Activated naive CD4-positive, alpha-beta T cell treated with anti-CD3 and anti-CD28 coated beads, Interleukin-2, amount 50 U/mL, for 16 hours (primary cell): ENCODE data around the gene TMEM175.

Experiments
- DNase-seq: peaks from one replicate; pipeline ENCODE4 v3.0.0-alpha.2; 2020

Gene TMEM175

GRCh38 chr4:960636-961350 lies 28.5 kb downstream of the TMEM175 start:
- no peak for DNase-seq

DNA sequence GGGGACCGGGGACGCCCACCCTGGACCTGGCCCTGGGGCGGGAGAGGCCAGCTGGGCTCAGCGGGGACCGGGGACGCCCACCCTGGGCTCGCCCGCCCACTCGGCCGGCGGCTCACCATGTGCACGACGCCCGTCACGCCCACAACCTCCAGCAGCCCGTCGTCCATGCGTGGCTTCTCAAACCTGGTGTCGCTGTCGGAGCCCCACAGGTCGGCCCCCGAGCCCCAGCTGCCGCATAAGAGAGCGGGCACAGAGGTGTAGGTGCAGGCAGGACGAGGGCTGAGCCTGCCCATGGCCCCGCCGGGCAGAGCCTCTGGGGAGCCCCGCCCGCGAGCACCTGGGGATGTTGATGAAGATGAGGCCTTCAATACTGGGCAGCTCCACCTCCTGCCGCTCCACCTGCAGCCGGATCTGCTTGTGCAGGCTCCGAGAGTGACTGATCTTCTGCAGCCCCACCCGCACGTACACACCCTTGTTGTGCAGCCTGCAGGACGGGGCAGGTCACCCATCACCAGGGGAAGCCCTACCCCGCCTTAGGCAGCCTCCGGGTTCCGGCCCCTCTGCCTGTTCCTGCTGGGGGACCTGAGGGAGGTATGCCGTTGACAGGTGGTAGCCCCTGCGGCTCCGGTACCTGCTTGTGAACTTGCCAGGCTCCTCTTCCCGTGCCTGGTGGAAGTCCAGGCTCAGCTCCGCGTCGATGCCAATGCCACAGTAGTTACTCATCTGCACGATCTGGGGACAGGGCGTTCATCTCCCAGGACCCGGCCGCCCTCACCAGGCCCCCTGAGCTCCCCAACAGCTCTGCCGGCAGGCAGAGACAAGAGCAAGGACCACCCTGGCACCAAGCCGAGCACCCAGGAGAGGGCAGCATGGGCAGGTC lies 29.3 kb downstream of the TMEM175 start:
- no peak for DNase-seq

GRCh38 chr4:962231-963208 lies 30.3 kb downstream of the TMEM175 start:
- DNase-seq = no peak

- DNase-seq = no peak
Measured at GRCh38 chr4:963276-964225, 31.3 kb downstream of the TMEM175 start.

GRCh38 chr4:964346-965025 lies 32.2 kb downstream of the TMEM175 start:
- DNase-seq = no peak

DNA sequence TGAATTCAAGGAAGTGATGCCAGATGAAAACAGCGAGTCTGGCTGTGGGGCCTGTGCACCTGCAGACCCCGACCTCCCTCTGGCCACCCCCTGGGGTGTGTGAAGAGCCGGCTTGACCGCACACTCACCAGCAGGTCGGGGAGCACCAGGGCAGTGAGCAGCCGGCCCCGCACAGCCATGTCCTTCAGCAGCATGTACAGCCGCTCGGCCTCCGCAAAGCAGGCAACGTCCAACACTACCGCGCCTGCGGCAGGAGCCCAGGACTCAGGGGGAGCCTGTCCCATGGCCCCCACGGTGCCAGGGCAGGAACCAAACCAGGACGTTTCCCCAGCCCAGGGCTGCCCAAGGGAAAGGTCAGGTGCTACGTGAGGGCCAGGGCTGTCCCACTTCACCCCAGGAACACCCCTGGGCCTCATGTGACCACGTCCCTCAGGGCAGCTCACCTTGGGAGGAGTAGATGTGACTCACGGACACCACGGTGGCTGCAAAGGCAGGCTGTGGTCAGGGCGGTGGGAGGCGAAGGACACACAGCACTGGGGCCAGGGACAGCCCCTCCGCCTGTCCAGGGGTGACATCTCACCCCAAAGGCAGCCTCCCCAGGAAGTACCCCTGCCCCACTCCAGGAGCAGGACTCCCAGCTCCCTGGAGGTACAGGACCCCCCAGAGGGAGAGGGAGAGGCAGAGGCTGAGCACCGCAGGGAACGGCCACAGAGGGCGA lies 32.9 kb downstream of the TMEM175 start:
- no peak for DNase-seq

GRCh38 chr4:965766-966134 lies 33.5 kb downstream of the TMEM175 start:
- DNase-seq = no peak

DNA sequence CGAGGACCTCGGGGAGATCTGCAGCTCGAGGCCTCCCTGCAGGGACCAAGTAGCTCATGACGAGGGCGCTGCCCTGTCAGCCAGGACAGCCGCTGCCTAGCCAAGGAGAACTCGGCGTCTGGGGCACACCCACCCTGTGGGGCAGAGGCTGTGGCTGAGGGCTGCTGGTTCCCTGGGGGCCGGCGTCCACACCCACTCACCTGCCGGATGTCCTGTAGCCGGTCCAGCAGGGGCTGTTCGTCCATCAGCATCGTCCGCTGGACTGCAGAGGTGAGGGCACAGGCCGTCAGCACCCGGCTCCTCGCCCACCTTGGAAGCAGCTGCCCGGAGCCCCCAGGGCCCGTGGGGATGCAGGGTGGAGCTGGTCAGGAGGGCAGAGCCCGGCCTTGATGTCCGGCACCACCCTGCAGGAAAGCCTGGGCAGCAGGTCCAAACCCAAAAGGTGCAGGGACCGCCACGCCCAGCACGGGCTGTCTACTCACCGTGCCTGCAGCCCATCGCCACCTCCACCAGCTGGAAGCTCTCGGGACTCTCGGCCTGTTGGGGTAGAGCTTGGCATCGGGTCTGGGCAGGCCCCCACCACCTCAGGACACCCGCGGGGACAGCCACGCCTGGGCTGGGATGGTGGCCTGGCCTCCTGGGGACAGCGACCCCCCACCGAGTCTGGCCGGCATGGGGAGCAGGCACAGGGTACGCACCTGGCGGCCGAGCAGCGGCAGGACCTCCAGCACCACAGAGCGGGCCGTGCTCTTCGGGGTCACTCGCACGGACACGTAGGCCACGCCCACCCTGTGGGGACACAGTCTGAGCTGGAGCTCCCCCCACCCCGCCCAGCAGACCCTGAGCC lies 34.2 kb downstream of the TMEM175 start:
- DNase-seq = no peak

- no peak for DNase-seq
Measured at GRCh38 chr4:967113-968104, 35.1 kb downstream of the TMEM175 start.

- no peak for DNase-seq
Measured at GRCh38 chr4:968221-968620, 36.0 kb downstream of the TMEM175 start.

DNA sequence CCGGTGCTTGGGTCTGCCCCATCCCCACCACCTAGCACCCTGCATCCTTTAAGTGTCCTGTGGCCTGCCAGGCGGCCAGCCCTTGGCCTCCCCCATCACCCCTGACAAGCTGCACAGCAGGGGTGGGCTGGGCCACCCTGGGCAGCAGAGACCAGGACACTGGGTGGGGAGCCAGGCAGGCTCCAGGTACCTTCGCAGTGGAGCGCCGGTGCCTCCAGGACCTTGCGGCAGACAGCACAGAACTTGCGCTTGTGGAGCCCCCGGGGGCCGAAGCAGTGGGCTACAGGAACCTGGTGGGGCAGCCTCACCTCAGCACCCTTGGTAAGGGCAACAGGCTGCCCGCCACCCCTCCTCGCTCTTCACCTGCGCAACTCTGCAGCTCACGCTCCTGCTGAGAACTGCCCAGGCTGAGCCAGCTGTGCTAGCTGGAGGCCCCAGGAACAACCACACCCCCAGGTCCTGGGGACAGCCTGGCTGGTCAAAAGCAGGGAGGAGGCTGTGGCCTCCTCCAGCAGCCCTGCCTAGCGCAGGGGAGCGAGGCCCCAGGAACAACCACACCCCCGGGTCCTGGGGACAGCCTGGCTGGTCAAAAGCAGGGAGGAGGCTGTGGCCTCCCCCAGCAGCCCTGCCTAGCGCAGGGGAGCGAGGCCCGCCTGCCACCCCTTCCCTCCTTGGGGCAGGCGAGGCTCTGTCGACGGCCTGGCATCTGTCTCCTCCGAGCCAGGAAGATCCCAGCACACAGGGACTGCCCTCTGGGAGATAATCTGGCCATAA lies 36.5 kb downstream of the TMEM175 start:
- DNase-seq = no peak

- no peak for DNase-seq
Measured at GRCh38 chr4:970046-970745, 37.9 kb downstream of the TMEM175 start.

DNA sequence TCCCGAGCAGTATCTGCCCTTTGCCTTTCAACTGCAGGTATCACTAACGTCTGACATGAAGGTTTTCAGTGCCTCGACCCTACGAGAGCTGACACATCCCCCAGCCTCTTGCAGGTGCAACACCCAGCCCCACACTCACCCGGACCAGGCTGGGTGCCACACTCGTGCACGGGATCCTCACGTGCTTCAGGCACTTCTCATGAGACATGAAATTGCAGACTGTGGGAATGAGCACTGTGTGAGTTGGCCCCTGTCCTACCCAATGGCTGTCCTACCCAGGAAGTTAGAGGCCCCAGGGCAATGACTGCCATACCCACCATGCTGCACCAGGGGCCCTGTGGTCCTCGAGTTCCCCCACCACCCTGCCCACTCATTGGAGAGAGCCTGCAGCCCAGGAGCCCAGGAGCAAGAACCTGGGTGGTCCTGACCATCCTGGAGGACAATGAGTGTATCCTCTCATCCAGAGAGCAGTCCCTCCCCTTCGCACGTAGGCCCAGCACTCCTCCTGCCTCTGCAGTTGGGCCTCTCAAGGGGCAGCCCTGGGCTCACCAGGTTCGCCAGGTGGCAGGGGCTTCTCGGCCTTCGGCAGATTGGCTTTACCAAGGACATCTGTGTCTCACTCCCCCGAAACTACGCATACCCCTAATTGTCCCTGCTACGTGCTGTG lies 38.7 kb downstream of the TMEM175 start:
- no peak for DNase-seq

GRCh38 chr4:971666-972500 lies 39.6 kb downstream of the TMEM175 start:
- DNase-seq = no peak
